HG03521 (cell line): ENCODE results near the gene ANKRD39.
"Not testable (repeated sequence)": the region's sequence is repeated elsewhere in the genome, so short reads cannot be mapped to it uniquely, and the experiment has no call there.

Experiments used
- ATAC-seq: cut with Tn5 transposase; IDR thresholded peaks from one replicate; pipeline ENCODE4 v1.9.1; 2021; ENCODE audit warnings: mild to moderate bottlenecking, moderate library complexity; ENCODE audit not compliant: unreplicated experiment

ANKRD39 gene, protein sequence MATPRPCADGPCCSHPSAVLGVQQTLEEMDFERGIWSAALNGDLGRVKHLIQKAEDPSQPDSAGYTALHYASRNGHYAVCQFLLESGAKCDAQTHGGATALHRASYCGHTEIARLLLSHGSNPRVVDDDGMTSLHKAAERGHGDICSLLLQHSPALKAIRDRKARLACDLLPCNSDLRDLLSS

DNA sequence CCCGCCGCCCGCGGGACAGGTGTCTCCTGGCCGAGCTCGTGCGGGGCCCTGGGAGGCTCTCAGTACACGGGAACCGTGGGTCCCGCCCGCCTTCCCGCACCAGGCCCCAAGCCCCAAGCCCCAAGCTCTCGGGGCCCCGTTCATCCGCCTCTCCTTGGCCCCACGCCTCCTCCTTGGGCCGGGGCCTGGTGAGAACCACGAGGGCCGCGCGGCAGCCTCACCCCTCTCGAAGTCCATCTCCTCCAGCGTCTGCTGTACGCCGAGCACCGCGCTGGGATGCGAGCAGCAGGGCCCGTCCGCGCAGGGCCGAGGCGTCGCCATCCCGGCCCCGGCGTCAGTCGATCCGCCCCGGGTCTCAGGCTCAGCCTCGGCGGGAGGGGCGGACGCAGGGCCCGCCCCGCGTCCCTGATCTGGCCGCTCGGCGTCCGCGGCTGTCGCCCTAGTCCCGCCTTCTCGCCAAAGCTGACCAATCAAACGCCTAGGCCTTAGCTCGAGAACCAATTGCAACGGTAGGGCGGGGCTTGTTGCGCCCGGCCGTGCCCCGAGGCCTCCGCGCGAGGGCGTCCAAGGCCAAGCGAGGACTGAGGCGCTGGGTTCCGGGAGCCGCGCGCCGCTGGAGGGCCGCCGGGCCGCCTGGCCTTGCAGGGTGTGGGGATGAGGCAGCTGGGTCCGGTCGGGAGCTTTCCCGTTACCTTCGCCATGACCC lies at the start of gene ANKRD39:
Gene ANKRD39 (minus strand): TSS at position 350 of the 706 bp plus-strand sequence. CDS start 29 bp downstream, at position 321.
- ATAC-seq: peak; percentile 94

DNA sequence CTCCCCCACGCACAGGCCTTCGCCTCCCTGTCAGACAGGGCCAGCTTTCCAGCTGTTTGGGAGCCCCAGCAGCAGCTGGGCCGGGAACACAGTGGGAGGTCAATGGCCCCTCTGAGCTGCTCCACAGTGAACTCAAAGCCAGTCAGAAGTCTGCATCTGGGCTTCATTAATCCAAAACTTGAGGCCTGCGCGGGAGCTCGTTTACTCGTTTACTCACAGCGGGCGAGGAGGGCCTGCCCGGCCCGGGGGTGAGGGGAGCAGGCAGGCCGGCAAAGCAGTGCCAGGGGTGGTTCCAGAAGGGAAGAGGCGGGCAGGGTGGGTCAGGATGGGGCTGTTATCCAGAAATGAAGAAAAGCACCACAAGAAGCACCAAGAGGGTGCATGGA lies 48.9 kb upstream of the ANKRD39 start:
- ATAC-seq: no peak

DNA sequence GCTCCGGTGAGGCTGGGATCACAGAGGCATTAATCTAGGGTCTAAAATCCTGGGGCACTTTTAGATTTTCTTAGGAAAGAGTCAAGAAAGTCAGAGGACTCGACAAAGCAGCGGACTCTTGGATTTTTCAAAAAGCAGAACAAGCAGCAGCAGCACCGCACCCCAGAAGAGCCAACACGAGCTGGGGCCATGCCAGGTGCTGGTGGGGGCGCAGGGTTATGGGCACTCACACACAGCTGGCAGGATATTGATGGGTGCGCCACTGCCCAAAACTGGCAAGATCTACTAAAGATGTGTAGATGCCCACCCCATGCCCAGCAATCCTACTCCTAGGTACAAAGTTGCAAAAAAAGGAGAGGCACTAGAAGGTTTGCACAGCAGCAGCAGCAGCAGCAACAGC lies 46.0 kb upstream of the ANKRD39 start:
- no peak for ATAC-seq

DNA sequence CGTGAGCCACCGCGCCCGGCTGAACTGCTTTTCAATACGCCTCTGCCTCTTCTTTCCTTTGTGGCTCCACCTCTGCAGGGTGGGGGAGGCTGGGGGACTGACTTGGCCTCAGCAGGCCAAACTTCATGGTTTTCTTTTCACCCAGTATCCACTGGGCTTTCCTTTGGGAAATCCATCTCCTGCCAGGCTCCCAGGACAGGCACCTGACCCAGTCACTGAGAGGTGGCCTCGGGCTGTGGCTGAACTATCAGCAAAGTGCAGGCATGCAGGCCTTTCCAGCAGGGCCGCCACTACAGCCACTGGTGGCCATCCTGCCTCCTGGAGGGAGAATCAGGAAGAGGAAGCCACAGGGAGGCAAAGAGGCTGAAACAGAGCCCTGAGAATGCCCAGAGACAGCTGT lies 45.5 kb upstream of the ANKRD39 start:
- no peak for ATAC-seq

DNA sequence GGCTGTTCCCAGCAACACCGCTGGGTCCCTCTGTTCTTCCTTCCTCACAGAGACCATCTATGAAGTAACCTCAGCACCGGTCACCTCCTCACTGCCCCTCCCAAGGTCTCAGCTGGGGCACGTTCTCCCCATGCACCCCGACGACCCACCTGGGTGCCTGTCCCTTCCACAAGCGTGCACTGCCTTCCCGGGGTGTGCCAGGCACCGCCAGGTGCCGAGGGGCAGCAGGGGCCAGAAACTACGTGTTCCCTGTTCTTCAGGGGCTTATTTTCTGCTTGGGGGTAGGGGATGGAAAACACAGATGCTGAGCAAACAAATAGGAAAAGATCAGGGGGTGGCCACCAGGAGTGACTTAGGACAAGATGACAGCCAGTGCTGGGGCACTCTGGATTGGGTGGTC lies 42.4 kb upstream of the ANKRD39 start:
- ATAC-seq: no peak

DNA sequence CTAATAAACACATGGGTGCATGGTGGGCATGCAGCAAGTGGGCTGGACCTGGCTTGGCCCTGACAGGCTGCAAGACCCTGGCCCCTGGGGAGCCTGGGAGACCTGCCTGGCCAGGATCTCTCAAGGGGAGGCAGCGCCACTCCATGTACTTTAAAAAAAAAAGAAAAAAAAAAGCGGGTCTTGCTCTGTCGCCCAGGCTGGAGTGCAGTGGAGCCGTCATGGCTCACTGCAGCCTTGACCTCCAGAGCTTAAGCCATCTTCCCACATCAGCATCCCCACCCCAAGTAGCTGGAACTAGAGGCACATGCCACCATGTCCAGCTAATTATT lies 41.6 kb upstream of the ANKRD39 start:
- no peak for ATAC-seq

DNA sequence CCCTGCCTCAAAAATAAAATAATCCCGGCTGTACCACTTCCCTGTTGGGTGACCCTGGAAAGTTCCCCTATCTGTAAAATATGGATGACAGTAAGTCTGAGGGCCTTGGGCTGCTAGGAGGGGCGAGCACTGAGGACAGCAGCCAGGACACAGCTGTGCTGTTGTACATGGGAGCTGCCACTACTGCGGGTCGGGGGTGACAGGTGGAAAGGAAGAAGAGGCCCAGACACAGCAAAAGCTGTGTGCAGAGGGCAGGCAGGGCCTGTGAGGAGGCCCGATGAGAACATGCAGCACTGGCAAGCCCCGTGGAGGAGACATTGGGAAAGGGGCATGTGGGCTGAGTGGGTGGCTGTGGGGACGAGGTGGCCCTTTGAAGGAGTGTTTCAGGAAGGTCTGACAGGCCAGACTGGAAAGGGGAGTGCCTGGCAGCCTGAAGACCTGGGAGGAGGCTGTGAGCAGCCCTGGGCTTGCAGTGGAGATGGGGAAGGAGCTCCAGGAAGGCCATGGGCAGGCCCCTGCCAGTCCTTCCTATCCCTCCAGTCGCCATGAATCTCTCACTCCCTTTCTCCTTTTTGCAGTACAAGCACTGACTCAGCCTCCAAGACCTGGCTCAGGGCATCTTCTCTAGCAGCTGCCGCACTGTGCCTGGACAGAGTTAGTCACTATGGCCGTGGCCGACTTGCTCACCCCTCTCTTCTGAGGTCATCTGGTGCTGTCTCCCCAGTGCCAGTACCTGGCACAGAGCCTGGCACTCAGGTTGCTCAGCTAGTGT lies 41.0 kb upstream of the ANKRD39 start:
- no peak for ATAC-seq

DNA sequence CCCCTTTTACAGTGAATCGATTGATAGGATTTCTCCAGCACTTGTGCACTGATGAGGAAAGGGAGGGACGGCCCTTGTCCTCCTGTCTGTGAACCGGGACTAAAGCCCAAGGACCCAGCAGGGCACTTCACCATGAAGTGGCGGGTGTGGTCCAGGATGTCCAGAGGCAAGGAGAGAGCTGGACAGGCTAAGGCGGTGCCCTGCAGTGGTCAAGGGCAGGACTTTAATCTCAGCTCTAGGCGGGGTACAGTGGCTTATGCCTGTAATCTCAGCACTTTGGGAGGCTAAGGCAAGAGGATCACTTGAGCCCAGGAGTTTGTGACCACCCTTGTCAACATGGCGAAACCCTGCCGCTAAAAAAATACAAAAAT lies 40.3 kb upstream of the ANKRD39 start:
- ATAC-seq: no peak

DNA sequence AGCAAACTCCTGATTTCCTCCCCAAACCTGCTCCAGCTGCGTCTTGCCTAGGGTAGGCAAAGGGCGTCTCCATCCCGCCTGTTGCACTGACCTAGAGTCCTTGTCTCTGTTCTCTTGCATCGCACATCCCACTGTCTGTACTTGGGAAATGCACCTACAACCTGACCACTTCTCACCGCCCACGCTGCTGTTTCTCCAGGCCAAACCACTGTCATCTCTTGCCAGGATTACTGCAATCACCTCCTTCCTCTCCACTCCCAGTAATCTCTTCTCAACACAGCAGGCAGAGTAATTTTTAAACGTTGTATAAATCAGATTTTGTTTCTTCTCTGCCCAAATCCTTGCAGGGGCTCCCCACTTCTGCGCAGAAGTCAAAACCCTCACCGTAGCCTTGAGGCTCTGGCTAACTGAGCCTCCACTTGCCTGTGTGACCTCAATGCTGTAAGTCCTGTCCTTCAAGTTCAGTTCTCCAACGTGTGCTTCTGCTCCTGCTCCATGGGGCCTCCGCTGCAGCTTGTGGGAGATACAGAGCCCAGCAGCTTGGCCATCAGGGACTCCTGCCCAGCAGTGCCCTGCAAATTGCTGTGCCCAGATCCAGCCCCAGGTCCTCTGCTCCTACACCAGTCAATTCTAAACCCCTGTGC lies 39.8 kb upstream of the ANKRD39 start:
- ATAC-seq: no peak

DNA sequence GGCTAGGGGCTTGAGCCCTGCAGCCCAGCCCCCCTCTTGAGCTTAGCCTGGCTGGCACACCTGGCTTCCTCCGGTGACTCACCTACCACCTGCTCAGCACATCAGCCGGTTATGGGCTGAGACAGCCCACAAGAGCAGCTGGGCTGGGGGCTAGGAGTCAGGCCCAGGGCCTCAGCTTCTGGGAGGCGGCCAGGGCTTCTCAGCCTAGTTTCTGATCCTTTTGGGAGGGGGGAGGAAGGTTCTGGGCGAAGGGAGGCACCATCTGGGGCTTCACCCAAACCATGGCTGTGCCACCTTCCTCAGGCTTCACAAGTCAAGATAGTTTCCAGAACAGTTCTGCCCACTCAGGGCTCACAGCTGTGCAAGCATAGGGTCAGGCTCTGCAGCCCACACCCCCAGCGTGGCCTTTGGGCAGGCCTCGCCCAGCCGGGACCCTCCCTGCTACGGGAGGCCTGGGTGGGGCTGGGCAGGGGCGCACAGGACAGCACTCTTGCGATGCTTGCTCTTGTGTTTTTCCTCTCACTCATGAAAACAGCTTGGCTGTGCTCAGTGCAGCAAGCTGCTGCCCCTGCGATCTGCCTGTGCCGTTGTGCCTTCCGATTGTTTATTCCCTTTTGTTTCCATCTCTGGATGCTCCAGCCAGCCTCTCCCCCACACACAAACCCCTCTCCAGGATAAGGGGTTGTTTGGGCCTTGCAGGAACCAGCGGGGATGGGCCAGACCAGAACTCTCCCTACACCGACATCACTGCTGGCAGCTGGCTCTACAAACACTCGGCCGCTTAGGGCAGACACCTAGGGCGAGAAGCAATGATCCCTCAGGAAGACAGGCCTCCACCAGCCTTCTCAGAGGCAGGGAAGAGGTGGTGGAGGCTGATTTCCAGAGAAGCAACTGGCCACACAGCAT lies 38.2 kb upstream of the ANKRD39 start:
- no peak for ATAC-seq

DNA sequence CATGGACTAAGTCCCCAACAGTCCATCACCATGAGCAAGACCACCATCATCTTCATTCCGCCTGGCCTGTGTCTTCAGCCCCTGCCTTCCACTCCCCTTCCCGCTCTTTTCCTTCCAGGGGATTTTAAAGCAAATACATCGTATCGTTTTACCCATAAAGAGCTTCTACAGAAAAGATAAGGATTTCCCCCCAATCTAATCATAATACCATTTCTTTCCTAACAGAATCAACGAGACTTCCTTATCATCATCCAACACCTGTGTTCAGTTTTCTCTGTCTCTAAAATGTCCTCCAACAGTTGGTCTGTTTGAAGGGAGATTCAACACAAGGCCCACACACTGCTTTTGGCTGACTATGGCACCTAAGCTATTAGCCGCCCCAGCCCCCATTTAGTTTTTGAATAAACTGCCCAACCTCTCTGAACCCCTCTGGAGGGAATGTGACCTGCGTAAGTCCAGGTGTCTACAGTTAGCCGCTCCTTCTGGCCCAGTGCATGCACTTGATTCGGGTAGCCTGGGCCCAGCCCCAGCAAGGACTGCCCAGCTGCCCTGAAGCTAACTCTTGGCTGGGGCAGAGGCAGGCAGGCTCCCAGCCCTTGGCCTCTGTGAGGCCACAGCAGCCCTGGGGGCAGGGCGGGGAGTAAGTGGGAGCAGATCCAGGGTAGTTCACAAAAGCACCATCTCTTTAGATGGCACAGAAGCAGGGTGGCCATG lies 37.4 kb upstream of the ANKRD39 start:
- ATAC-seq: no peak

DNA sequence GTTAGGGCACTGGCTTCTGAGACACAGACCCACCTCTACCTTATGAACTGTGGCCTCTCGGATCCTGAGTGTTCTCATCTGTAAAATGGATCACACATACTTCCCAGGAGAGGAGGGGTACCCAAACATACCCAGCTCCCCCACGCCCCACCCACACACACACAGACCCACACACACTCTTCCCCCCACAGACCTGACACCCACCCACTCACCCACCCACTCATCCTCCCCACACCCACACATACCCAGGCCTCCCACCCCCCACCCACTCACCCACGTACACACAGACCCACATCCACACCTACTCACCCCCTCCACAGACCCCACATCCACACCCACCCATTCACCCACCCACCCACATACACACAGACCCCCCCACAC lies 36.3 kb upstream of the ANKRD39 start:
- ATAC-seq: no peak

DNA sequence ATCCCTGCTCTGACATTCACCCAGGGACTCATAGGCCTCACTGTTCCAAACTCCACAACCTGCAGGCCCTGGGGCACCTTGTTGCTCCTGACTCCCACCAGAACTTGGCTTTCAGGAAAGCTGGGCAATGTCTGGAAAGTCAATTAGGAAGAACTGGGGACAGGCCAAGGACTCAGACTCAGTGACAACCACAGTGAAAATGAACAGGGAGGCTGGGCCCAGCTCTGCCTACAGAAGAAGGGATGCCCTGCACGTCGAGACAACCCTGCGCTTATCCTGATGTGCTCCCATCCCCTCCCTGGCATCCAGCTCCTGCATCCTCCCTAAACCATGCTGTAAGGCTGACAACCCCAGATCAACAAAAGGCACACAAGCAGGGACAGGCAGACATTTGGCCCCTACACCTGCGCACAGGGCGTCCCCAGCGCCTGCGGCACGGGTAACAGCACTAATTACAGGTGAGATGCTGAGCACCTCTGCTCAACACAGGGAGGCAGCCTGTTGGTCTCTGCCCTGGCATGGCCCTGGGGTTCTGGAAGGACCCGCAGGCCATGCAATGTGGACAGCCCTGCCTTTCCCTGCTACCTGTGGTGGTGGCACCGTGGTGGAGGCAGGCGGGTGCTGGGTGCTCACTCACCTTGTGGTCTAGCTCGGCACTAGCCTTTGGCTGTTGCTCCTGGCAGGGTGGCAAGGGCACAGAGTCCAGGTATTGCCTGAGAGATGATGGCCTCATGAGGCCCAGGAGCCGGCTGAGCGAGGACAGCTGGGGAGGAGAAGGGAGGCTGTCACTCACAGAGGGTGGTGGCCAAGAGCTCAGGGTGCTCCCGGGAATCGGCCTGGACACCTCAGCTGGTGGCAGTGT lies 35.7 kb upstream of the ANKRD39 start:
- ATAC-seq: no peak

DNA sequence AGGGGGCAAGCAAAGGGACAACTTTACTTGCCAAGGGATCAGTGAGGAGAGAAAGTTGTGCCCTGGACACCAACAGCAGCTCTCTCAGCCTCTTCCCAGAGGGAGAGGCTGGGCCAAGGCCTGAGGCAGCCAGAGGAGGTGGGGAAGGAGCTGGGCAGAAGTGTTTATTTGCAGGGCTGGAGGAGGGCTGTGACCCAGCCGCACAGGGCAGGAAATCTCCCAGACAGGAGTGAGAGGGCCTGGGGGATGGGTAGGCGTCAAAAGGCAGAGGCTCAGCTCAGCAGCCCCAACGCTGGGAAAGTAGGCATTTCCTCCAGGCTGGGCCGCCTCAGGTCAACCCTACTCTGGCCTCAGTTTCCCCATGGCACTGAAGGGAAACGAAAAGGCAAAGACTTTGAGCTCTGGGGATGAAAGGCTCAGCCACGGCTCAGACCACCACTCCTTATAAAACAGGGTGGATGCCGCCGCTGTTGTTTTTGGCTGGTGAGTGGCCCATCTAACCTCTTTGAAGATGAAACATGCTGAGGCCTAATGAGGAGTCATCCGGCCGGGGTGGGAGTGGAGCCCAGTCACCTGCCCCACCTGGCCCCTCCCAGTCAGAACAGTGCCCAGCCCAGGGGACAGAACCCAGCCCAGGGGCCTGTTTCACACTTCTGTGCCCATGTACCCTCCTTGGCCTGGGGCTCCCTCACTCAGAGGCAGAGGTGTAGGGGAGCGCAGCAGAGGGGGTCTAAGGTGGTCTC lies 33.9 kb upstream of the ANKRD39 start:
- no peak for ATAC-seq

DNA sequence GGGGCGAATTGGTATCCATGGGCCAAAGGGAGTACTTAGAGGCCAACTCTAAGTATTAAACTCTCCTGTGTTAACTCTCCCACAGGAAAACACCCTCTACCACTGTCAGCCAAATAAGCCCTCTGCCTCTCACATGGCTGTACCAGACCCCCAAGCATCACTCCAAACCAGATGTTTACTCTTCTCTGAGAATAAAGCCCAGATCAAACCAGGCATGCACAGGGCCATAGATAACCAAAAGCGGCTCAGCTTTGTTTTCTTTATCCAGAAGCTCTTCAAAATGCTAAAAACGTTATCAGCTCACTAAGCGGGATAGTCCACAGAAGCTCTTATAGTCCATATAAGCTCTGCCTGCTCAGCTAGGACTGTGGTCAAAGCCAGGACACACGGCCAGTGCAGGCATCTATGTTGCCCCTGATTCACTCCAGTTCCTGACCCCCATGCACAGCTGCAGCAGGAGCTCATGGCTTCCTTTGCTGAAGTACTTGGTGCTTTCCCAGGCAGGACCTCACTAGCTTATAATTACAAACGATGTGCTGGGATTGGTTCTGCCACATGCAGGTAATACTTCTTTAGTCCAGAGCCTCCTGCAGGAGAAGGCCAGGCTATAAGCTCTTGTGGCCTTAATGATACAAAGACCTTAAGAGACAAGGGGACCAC lies 33.0 kb upstream of the ANKRD39 start:
- ATAC-seq: no peak

DNA sequence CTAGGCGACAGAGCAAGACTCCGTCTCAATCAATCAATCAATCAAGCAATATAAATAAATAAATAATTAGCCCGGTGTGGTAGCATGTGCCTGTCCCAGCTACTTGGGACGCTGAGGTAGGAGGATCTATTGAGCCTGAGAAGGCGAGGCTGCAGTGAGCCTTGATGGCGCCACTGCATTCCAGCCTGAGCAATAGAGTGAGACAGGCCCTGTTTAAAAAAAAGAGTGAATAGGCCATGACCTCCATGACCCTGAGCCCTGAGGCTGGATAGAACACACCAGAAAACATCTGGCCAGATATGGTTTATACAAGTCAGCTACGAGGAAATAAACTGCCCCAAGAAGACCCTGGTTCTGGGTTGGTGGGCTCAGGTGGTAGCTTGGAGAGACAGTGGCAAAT lies 32.4 kb upstream of the ANKRD39 start:
- no peak for ATAC-seq

DNA sequence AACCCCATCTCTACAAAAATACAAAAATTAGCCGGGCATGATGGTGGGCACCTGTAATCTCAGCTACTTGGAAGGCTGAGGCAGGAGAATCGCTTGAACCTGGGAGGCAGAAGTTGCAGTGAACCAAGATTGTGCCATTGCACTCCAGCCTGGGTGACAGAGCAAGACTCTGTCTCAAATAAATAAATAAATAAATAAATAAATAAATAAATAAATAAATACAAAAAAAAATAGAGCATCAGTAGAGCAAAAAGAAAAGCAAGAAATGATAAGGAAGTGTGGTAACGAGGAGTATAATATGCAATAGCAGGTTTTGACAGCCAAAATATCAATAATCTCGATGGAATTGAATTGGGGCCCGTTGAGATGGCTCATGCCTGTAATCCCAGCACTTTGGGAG lies 31.7 kb upstream of the ANKRD39 start:
- ATAC-seq: not testable (repeated sequence)
